Naive thymus-derived CD8-positive, alpha-beta T cell (primary cell): ENCODE measurements around the gene B3GNT8. TPM values are rescaled to one million over a fixed set of nuclear protein-coding genes. Genes with fewer than 3 reads are reported as not detected.
"Not testable (repeated sequence)": the region's sequence is repeated elsewhere in the genome, so short reads cannot be mapped to it uniquely, and the experiment has no call there.

Source experiments
- ATAC-seq, 2 donors: fragments of 150-1000 bp; cut with Tn5 transposase in 1 of 2; sonication (Bioruptor Pico), chemical (Tn5 transposase) in 1 of 2; 1 replicate in 1 of 2; 2 replicates in 1 of 2; pipeline ENCODE4 v1.10.0; 2021; ENCODE audit warnings: mild to moderate bottlenecking in 2 of 2, moderate library complexity in 2 of 2
- POLR2A ChIA-PET: fragments of 350-600 bp; sonication (Branson Sonifier 250); formaldehyde crosslinking; loops from one replicate; lab custom pipeline; 2021; ENCODE audit warnings: antibody characterized with exemption; lab: Charles Lee
- DNase-seq, 10 donors: peaks; one replicate each; pipeline versions ENCODE4 v3.0.0 to v3.0.0-alpha.2; 2020 to 2022
- H3K27ac Mint-ChIP-seq, 10 donors: one replicate each; pipeline ENCODE4 v1.8.0; 2020 to 2022; ENCODE audit warnings: mild to moderate bottlenecking in 10 of 10, mixed read lengths in 10 of 10, moderate library complexity in 4 of 10, inconsistent platforms in 1 of 10
- H3K27me3 Mint-ChIP-seq, 5 donors: one replicate each; pipeline ENCODE4 v1.8.0; 2021 to 2022; ENCODE audit warnings: mixed read lengths in 5 of 5
- H3K36me3 Mint-ChIP-seq, 3 donors: one replicate each; pipeline ENCODE4 v1.8.0; 2020 to 2022; ENCODE audit warnings: mixed read lengths in 3 of 3, mild to moderate bottlenecking in 2 of 3, inconsistent platforms in 1 of 3
- H3K4me1 Mint-ChIP-seq, 4 donors: one replicate each; pipeline ENCODE4 v1.8.0; 2021 to 2022; ENCODE audit warnings: mixed read lengths in 4 of 4
- H3K4me3 Mint-ChIP-seq, 10 donors: one replicate each; pipeline ENCODE4 v1.8.0; 2020 to 2022; ENCODE audit warnings: mild to moderate bottlenecking in 10 of 10, mixed read lengths in 10 of 10, moderate library complexity in 6 of 10, inconsistent platforms in 1 of 10
- H3K9me3 Mint-ChIP-seq, 9 donors: one replicate each; pipeline ENCODE4 v1.8.0; 2020 to 2022; ENCODE audit warnings: mixed read lengths in 9 of 9, mild to moderate bottlenecking in 3 of 9, inconsistent platforms in 1 of 9, moderate library complexity in 1 of 9
- polyA plus RNA-seq, 3 donors: library from polyadenylated mRNA; unstranded; fragments of 300-500 nt; fragmentation: Illumina TruSeq; gene quantifications; one replicate each; pipeline ENCODE4 v1.2.3, GENCODE V29; 2021
- total RNA-seq, 8 experiments: library from RNA in 2 of 8; stranded (reverse) in 2 of 8; gene quantifications; one replicate each; pipeline ENCODE4 v1.2.3 and lab custom pipeline; 2021 to 2026

The B3GNT8 gene
- total and polyA plus RNA-seq, 5 experiments from 2014 or later = 0.33 to 1.1 (median 0.41) TPM

DNA sequence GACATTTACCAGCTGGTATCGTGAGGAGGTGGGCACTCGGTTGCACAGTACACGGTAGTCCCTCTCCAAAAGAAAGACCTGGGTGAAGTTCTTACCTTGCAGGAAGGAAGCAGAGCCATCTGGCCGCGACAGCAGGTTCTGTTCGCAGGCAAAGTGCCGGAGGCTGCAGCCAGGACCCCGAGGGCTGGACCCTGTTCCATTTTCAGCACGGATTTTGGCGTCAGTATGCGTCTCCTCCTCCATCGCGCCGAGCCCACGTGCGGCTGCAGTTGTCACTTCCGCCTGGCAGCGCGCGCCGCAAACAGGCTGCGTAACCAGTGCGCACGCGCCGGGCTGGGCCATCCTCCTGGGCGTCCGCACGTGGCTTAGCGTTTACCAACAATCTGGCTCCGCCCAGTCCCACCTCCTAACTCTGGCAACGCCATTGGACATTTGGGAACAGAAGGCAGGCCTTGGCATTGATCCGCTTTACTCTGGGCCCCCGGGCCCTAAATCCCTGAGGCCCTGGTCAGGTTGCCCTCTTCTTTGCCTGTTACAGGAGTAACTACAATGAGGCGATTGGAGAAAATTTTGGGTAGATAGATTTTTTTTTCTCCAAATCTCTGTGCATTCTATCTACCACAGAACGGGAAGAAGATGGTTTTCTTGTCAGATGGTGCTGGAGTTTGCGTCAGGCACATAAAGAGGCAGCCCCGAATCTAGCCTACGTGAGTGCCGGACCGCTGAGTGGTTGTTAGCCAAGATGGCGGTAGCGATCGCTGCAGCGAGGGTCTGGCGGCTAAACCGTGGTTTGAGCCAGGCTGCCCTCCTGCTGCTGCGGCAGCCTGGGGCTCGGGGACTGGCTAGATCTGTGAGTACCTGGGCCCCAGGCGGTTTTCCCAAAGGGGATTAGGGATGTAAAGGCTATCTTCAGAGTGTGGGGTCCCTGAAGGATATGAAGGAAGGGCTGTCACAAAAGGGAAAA is 29.8 kb downstream of the B3GNT8 start, which contains the start of the genes BCKDHA and EXOSC5:
Gene BCKDHA (plus strand): TSS at position 733 of the 964 bp plus-strand sequence. CDS start 10 bp downstream, at position 743.
Gene EXOSC5 (minus strand): TSS at position 274 of the 964 bp plus-strand sequence. CDS start 31 bp downstream, at position 243.
- POLR2A ChIA-PET = interaction anchor here (0.6 to 2.9 kb wide), 4 partner anchors 9 to 968 kb away, joined by 3 to 17 read pairs (median 6); partner anchors contain the start of gene B9D2
- ATAC-seq = peak; percentile 98
- peaks cover 0 to 23% (median 0%) of the 10 kb centered on the region in 3 donors for H3K36me3 Mint-ChIP-seq

DNA sequence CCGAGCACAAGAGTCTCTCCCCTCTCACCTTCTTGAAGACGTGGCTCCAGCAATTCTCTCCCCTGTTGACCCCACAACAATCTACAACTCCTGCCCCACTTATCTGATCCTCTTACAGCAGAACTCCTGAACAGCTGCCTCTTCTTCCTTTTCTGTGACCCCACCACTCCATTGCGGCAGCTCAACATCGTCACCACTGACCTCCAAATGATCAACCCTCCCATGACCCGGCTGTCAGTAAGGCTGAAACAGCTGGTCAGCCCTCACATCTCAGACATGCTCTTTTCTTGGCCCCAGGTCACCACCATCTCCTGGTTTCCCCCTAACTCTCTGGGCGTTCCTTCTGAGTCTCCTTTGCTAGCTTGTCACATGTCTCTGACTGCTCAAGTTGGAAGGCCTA is 31.8 kb downstream of the B3GNT8 start:
- H3K4me3 Mint-ChIP-seq = peak overlapping the region; percentile 68 to 99 (median 98)
- POLR2A ChIA-PET = interaction anchor here (0.6 to 1.0 kb wide), 2 partner anchors 88 to 132 kb away, joined by 3 read pairs; no protein-coding TSS in a partner anchor
- ATAC-seq (no peak), DNase-seq (no peak)
- H3K36me3 Mint-ChIP-seq = peaks cover 0 to 33% (median 7%) of the 10 kb centered on the region in 3 donors
- H3K9me3 Mint-ChIP-seq = no peaks in the 10 kb centered on the region
- peaks cover 23 to 47% (median 44%) of the 10 kb centered on the region in 4 donors for H3K4me1 Mint-ChIP-seq
- peak overlapping the region in 9 of 10 donors; percentile 5 to 84 (median 63) for H3K27ac Mint-ChIP-seq
- peaks cover 0 to 2% (median 0%) of the 10 kb centered on the region in 5 donors for H3K27me3 Mint-ChIP-seq

More for the DNA sequence above, 29.8 kb downstream of the B3GNT8 start, which contains the start of the genes BCKDHA and EXOSC5:
- no peaks in the 10 kb centered on the region for H3K9me3 Mint-ChIP-seq
- H3K27ac Mint-ChIP-seq = peak within 1 kb of the TSS; percentile 99 to 100 (median 100)
- peak within 1 kb of the TSS; percentile 98 to 99 (median 98) for H3K4me3 Mint-ChIP-seq
- H3K27me3 Mint-ChIP-seq = peaks cover 0 to 2% (median 0%) of the 10 kb centered on the region in 5 donors
- peak; percentile 97 to 100 (median 99) for DNase-seq
- H3K4me1 Mint-ChIP-seq = peaks cover 27 to 56% (median 51%) of the 10 kb centered on the region in 4 donors

DNA sequence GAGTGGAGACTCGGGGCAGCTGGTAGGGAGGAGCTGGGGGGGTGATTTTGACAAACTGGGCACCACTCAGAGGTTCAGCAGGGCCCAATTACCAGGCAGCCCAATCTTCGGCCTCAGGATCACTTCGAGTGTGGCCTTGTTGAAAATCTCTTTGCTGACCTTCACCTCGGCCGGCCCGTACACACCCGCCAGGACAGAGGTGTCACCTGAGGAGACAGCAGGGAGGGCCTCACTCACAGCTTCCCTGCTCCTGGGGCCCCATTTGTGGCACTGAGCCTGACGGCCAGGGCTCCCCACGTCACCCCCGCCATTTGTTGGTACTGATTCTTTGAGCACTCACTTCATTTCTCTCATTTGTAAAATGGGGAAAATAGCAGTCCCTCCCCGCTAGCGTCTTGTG is 34.4 kb downstream of the B3GNT8 start:
- Mint-ChIP-seq H3K27me3 (peaks cover 0 to 2% (median 0%) of the 10 kb centered on the region in 5 donors), H3K36me3 (peaks cover 0 to 58% (median 7%) of the 10 kb centered on the region in 3 donors), H3K4me1 (peaks cover 12 to 31% (median 27%) of the 10 kb centered on the region in 4 donors), H3K4me3 (no peak overlapping the region), H3K9me3 (no peaks in the 10 kb centered on the region), H3K27ac (no peak overlapping the region)
- DNase-seq = no peak
- POLR2A ChIA-PET = no interaction called here
- ATAC-seq = no peak

DNA sequence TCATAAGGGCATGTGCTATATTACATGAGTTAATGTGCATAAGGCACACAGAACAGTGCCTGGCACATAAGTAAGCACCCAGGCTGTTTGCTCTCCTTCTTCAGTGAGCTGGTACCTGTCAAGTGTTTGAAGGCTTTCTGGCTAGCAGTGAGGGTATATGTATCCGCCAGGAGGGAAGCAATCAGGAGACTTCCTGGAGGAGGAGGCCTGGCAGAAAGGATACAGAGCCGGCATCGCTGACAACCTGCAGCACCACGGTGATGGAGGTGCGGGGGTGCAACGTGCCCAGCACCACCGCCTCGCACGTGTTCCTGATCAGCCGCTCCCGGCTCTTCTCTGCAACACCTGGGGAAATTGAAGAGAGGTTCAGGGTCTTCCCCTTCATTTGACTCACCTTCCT is 35.6 kb downstream of the B3GNT8 start:
- no peak for DNase-seq
- H3K4me3 Mint-ChIP-seq = no peak overlapping the region

DNA sequence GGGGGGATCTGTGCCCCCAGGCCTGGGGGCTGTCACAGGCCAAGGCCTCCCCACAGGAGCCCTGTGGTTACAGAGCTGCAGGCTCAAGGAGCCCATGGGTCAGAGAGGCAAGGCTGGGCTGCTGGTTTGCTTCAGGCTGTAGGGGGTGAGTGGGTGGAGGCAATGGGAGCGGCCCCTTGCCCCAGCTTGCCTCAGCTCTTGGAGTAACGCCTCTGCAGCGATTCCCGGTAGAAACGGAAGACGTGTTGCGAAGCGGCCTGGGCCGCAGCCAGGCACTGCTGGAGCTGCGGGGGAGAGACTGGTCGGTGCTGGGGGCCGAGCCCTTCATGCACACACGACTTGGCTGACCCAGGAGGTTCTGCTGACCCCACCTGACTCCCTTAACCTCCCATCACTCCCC is 40.7 kb downstream of the B3GNT8 start:
- H3K4me1 Mint-ChIP-seq = peaks cover 0 to 4% (median under 1%) of the 10 kb centered on the region in 4 donors
- H3K9me3 Mint-ChIP-seq = no peaks in the 10 kb centered on the region
- H3K27me3 Mint-ChIP-seq = no peaks in the 10 kb centered on the region
- H3K27ac Mint-ChIP-seq = peak overlapping the region in 2 of 10 donors; percentile 44 to 47
- peaks cover 4 to 60% (median 7%) of the 10 kb centered on the region in 3 donors for H3K36me3 Mint-ChIP-seq
- POLR2A ChIA-PET = interaction anchor here (1.1 kb wide), 1 partner anchor 10 kb away, joined by 3 read pairs; no protein-coding TSS in a partner anchor
- DNase-seq = no peak
- ATAC-seq = no peak
- H3K4me3 Mint-ChIP-seq = no peak overlapping the region

More for the DNA sequence above, 35.6 kb downstream of the B3GNT8 start:
- H3K4me1 Mint-ChIP-seq = peaks cover 10 to 25% (median 18%) of the 10 kb centered on the region in 4 donors
- H3K9me3 Mint-ChIP-seq = no peaks in the 10 kb centered on the region
- no peaks in the 10 kb centered on the region for H3K27me3 Mint-ChIP-seq
- H3K27ac Mint-ChIP-seq = no peak overlapping the region
- POLR2A ChIA-PET = no interaction called here
- peaks cover 0 to 64% (median 7%) of the 10 kb centered on the region in 3 donors for H3K36me3 Mint-ChIP-seq
- ATAC-seq = no peak

DNA sequence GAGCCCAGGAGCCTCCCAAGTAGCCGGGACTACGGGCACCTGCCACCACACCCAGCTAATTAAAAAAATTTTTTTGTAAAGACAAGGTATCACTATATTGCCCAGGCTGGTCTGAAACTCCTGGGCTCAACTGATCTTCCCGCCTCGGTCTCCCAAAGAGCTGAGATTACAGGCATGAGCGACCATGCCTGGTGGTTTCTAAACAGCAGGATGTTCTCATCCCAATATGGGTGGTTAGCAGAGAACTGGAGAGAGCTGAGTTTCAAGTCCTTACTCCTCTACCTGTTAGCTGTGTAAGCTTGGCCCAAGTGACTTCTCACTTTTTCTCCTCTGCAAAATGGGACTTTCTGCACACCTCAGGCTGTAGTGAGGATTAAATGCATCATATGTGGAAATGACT is 42.8 kb downstream of the B3GNT8 start:
- Mint-ChIP-seq H3K36me3 (peaks cover 0 to 41% (median 4%) of the 10 kb centered on the region in 3 donors), H3K4me1 (peaks cover 0 to 4% (median under 1%) of the 10 kb centered on the region in 4 donors), H3K27me3 (no peaks in the 10 kb centered on the region), H3K4me3 (no peak overlapping the region), H3K27ac (no peak overlapping the region), H3K9me3 (no peaks in the 10 kb centered on the region)
- POLR2A ChIA-PET = no interaction called here
- ATAC-seq (no peak), DNase-seq (no peak)

DNA sequence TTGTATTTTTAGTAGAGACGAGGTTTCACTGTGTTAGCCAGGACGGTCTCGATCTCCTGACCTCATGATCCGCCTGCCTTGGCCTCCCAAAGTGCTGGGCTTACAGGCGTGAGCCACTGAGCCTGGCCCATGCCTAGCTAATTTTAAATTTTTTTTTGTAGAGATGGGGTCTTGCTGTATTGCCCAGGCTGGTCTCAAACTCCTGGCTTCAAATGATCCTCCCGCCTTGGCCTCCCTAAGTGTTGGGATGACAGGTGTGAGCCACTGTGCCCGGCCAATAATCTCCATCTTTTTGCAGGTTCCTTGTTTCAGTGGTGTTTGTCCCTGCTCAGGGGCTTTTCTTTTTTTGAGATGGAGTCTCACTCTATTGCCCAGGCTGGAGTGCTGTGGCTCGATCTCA is 45.6 kb downstream of the B3GNT8 start:
- H3K9me3 Mint-ChIP-seq, H3K27ac Mint-ChIP-seq, ATAC-seq, POLR2A ChIA-PET, DNase-seq, H3K4me3 Mint-ChIP-seq, H3K27me3 Mint-ChIP-seq: not testable (repeated sequence)
- peaks cover 0 to 20% (median 4%) of the 10 kb centered on the region in 3 donors for H3K36me3 Mint-ChIP-seq
- H3K4me1 Mint-ChIP-seq = peaks cover 11 to 20% (median 19%) of the 10 kb centered on the region in 4 donors

DNA sequence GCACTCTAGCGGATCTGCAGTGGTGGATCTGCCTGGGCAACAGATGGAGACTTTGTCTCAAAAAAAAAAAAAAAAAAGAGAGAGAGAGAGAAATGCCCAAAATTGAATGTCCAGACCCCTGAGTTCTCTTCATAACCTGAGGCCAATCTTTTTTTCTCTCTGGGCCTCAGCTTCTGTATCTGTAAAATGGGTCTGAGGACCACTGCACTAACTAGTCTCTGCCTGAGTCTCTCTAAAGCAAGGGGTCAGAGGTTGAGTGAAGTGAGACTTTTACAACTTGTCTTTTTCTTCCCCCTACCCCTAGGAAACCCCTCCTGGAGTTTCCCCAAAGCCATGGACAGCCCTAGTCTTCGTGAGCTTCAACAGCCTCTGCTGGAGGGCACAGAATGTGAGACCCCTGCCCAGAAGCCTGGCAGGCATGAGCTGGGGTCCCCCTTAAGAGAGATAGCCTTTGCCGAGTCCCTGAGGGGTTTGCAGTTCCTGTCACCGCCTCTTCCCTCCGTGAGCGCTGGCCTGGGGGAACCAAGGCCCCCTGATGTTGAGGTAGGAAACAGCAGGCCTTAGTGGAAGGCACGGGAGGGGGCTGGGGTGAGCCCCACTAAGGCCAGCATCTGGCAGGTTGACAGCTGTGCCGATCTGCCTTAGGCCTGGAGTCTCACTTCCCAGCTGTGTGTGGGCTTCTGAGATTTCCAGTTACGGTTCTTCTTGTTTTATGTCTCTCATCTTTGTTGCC is 49.0 kb downstream of the B3GNT8 start:
- DNase-seq (peak in 8 of 10 donors; percentile 32 to 71 (median 53)), ATAC-seq (peak; percentile 85 to 93)
- Mint-ChIP-seq H3K4me3 (peak overlapping the region in 9 of 10 donors; percentile 3 to 90 (median 15)), H3K36me3 (peaks cover 0 to 5% (median 0%) of the 10 kb centered on the region in 3 donors), H3K9me3 (no peaks in the 10 kb centered on the region), H3K27me3 (no peaks in the 10 kb centered on the region), H3K4me1 (peaks cover 16 to 28% (median 25%) of the 10 kb centered on the region in 4 donors), H3K27ac (peak overlapping the region in 9 of 10 donors; percentile 9 to 86 (median 78))
- POLR2A ChIA-PET = interaction anchor here (0.7 to 3.6 kb wide), 7 partner anchors 10 to 568 kb away, joined by 3 to 11 read pairs (median 4); no protein-coding TSS in a partner anchor

DNA sequence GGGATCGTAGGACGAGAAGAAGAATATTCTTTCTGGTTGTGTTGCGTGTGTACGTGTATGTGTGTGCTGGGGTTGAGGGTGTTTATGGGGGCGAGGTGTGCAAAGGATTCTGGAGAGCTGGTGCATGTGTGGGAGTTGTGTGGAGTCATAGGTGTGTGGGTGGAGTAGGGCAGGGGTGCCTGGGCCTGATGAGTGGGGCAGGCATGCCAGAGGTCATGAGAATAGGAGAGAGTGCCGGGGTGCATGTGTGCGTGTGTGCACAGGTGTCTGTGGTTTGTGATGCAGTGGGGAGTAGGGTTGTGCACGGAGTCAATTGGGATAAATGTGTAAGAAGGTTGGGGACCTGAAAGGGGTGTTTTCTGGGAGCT is 50.2 kb downstream of the B3GNT8 start:
- POLR2A ChIA-PET = interaction anchor here (1.0 to 3.6 kb wide), 5 partner anchors 12 to 68 kb away, joined by 3 to 11 read pairs (median 4); partner anchors contain the start of genes B9D2 and CCDC97
- H3K27me3 Mint-ChIP-seq = no peaks in the 10 kb centered on the region
- DNase-seq (no peak), ATAC-seq (peak; percentile 32 to 44)
- H3K36me3 Mint-ChIP-seq = no peaks in the 10 kb centered on the region
- peaks cover 16 to 28% (median 26%) of the 10 kb centered on the region in 4 donors for H3K4me1 Mint-ChIP-seq
- no peaks in the 10 kb centered on the region for H3K9me3 Mint-ChIP-seq
- peak overlapping the region; percentile 70 to 91 (median 88) for H3K27ac Mint-ChIP-seq
- peak overlapping the region; percentile 59 to 94 (median 87) for H3K4me3 Mint-ChIP-seq

DNA sequence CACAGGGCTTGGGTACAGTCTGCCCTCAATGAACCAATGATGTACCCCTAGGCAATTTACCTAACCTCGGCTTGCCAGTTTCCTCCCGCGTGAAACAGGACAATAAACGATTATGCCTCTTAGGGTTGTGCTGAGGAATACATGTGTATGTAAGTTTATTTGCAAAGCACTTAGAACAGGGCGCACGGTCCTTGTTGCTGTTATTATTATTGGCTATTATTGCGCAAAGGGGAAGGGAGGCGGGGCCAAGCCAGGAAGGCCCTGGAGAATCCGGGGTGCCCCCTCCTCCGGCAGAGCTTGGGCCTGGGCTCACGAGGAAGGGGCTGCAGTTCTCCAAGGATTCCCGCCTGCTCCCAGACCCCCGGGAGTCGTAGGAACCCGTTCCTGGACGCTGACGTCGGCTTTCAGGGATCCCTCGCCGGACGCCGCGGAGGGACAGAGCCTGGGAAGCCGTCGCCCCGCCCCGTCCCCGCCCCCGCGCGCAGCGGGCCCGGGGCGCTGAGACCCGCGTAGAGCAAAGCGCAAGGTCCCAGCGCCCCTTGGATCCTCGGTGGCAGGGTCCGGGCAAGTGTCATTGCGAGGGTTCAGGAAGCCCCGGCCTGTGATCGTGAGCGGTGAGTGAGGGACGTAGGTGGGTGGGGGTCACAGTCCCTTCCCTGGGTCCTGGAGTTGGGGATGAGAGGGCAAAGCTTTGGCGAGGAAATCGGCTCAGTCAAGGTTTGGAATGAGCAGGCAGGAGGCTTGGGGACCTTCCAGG is 50.8 kb downstream of the B3GNT8 start, which contains the start of gene TMEM91:
Gene TMEM91 (plus strand): TSS at position 293 of the 757 bp plus-strand sequence. CDS start 1,777 bp downstream, outside the sequence.
- Mint-ChIP-seq H3K4me1 (peaks cover 17 to 29% (median 28%) of the 10 kb centered on the region in 4 donors), H3K27me3 (no peaks in the 10 kb centered on the region), H3K27ac (peak within 1 kb of the TSS; percentile 72 to 91 (median 88)), H3K36me3 (no peaks in the 10 kb centered on the region), H3K9me3 (no peaks in the 10 kb centered on the region), H3K4me3 (peak within 1 kb of the TSS; percentile 59 to 94 (median 87))
- DNase-seq = peak in 2 of 10 donors; percentile 24
- peak; percentile 18 to 55 for ATAC-seq
- POLR2A ChIA-PET = interaction anchor here (0.6 to 3.6 kb wide), 5 partner anchors 13 to 67 kb away, joined by 3 to 11 read pairs (median 4); partner anchors contain the start of genes B9D2 and CCDC97
